HG03565 (cell line): ENCODE measurements around the gene ANXA9.

Source experiments
- ATAC-seq: cut with Tn5 transposase; IDR thresholded peaks from one replicate; pipeline ENCODE4 v1.9.1; 2021; ENCODE audit warnings: mild to moderate bottlenecking, moderate library complexity; ENCODE audit not compliant: unreplicated experiment

The ANXA9 gene

GRCh38 chr1:151003180-151003579 lies 21.1 kb downstream of the ANXA9 start:
- ATAC-seq, result no peak

GRCh38 chr1:151005729-151006319 lies 23.7 kb downstream of the ANXA9 start:
- no peak for ATAC-seq

GRCh38 chr1:151006327-151007052 lies 24.4 kb downstream of the ANXA9 start, which contains the start of gene MINDY1:
Gene MINDY1, minus strand, starts transcription at chr1:151006902. Its CDS starts 4,285 bp downstream, at chr1:151002617.
- ATAC-seq, result no peak

GRCh38 chr1:151007853-151008243 lies 25.8 kb downstream of the ANXA9 start:
- ATAC-seq, result peak; percentile 5

GRCh38 chr1:151008244-151009205 lies 26.4 kb downstream of the ANXA9 start, which contains the start of gene PRUNE1:
Gene PRUNE1, plus strand, starts transcription at chr1:151008449. Its CDS starts 184 bp downstream, at chr1:151008633.
- ATAC-seq, result peak; percentile 72

GRCh38 chr1:151009206-151009587 lies 27.1 kb downstream of the ANXA9 start:
- ATAC-seq, result no peak

GRCh38 chr1:151009674-151010345 lies 27.7 kb downstream of the ANXA9 start:
- no peak for ATAC-seq

GRCh38 chr1:151010346-151010726 lies 28.2 kb downstream of the ANXA9 start:
- ATAC-seq, result no peak

- ATAC-seq, result no peak
Observed at GRCh38 chr1:151011154-151011850, 29.2 kb downstream of the ANXA9 start.

- ATAC-seq, result no peak
Observed at GRCh38 chr1:151012684-151013471, 30.8 kb downstream of the ANXA9 start.

GRCh38 chr1:151013518-151013917 lies 31.4 kb downstream of the ANXA9 start:
- no peak for ATAC-seq

- ATAC-seq, result no peak
Observed at GRCh38 chr1:151024540-151025146, 42.6 kb downstream of the ANXA9 start.

- ATAC-seq, result no peak
Observed at GRCh38 chr1:151026460-151026859, 44.4 kb downstream of the ANXA9 start.

- no peak for ATAC-seq
Observed at GRCh38 chr1:151032164-151032563, 50.1 kb downstream of the ANXA9 start.

- no peak for ATAC-seq
Observed at GRCh38 chr1:151035167-151035566, 53.1 kb downstream of the ANXA9 start.

- no peak for ATAC-seq
Observed at GRCh38 chr1:151036356-151036755, 54.3 kb downstream of the ANXA9 start, which contains the start of gene BNIPL. Gene BNIPL, plus strand, starts transcription at chr1:151036586. Its CDS starts 140 bp downstream, at chr1:151036726.

- no peak for ATAC-seq
Observed at GRCh38 chr1:151037032-151037431, 54.9 kb downstream of the ANXA9 start.

GRCh38 chr1:151039521-151039920 lies 57.4 kb downstream of the ANXA9 start:
- ATAC-seq, result no peak

GRCh38 chr1:151043163-151043562 lies 61.1 kb downstream of the ANXA9 start:
- no peak for ATAC-seq
